Smooth muscle cell (in vitro differentiated cells): Measurements from ENCODE around the gene ELMOD2. TPM values are rescaled to one million over a fixed set of nuclear protein-coding genes. Genes with fewer than 3 reads are reported as not detected.
A peak's percentile ranks its signal among the peaks of the same experiment; 100 is the strongest.
"Not testable (repeated sequence)": the region's sequence is repeated elsewhere in the genome, so short reads cannot be mapped to it uniquely, and the experiment has no call there.

Experiments
- DNase-seq: peaks from one replicate; lab custom pipeline; 2025; ENCODE audit not compliant: unreplicated experiment; lab: John Stamatoyannopoulos, UW
- H2AFZ ChIP-seq: fragments of 200-600 bp; sonication (generic); 2 replicates; pipeline ENCODE4 v1.6.0; 2016; ENCODE audit warnings: antibody characterized with exemption, low read depth, mild to moderate bottlenecking
- H3F3A ChIP-seq: fragments of 200-600 bp; sonication (generic); 2 replicates; pipeline ENCODE4 v1.6.0; 2017; ENCODE audit warnings: antibody characterized with exemption, low read depth
- H3K27ac ChIP-seq: fragments of 200-600 bp; sonication (generic); 2 replicates; pipeline ENCODE4 v1.5.1; 2016; ENCODE audit warnings: low read depth, mild to moderate bottlenecking
- H3K27me3 ChIP-seq: fragments of 200-600 bp; sonication (generic); 2 replicates; pipeline ENCODE4 v1.6.1; 2016; ENCODE audit warnings: low read depth, mild to moderate bottlenecking
- H3K36me3 ChIP-seq: fragments of 200-600 bp; sonication (generic); 2 replicates; pipeline ENCODE4 v1.5.1; 2016; ENCODE audit warnings: low read depth
- H3K4me1 ChIP-seq: fragments of 200-600 bp; sonication (generic); 2 replicates; pipeline ENCODE4 v1.5.1; 2016; ENCODE audit warnings: low read depth
- H3K4me2 ChIP-seq: fragments of 200-600 bp; sonication (generic); 2 replicates; pipeline ENCODE4 v1.6.0; 2016; ENCODE audit warnings: mild to moderate bottlenecking
- H3K4me3 ChIP-seq: fragments of 200-600 bp; sonication (generic); 2 replicates; pipeline ENCODE4 v1.5.1; 2016; ENCODE audit warnings: mild to moderate bottlenecking
- H3K79me2 ChIP-seq: fragments of 200-600 bp; sonication (generic); 2 replicates; pipeline ENCODE4 v1.6.0; 2016; ENCODE audit warnings: low read depth, mild to moderate bottlenecking
- H3K9ac ChIP-seq: fragments of 200-600 bp; sonication (generic); 2 replicates; pipeline ENCODE4 v1.6.0; 2016; ENCODE audit warnings: low read depth
- H3K9me3 ChIP-seq: fragments of 200-600 bp; sonication (generic); replicated peaks from 2 replicates; pipeline ENCODE4 v1.5.1; 2016; ENCODE audit warnings: low read depth
- H4K20me1 ChIP-seq: fragments of 200-600 bp; sonication (generic); 2 replicates; pipeline ENCODE4 v1.6.0; 2016; ENCODE audit warnings: low read depth
- WGBS: methylation state at CpG from one replicate; pipeline ENCODE4 v1.1.7; 2016; ENCODE audit warnings: low lambda C conversion rate; 5-methylcytosine and 5-hydroxymethylcytosine counted together
- polyA plus RNA-seq: library from polyadenylated mRNA; unstranded; fragments of >200 nt; fragmentation: Nextera tagmentation; extraction: Ambion mirVana; gene quantifications from 2 replicates; pipeline ENCODE4 v1.2.1, GENCODE V29; 2016
- total RNA-seq: library from RNA; depleted of rRNA; stranded (reverse); fragments of >200 nt; gene quantifications from 2 replicates; pipeline ENCODE4 v1.2.3, GENCODE V29; 2014
- TF ChIP-seq, protein P1 (sequence below): fragments of 200-600 bp; sonication (generic); IDR thresholded peaks from 2 replicates; pipeline ENCODE4 v1.5.1; 2017; ENCODE audit warnings: borderline replicate concordance, mild to moderate bottlenecking, antibody characterized with exemption; ENCODE audit not compliant: insufficient read depth, poor library complexity, severe bottlenecking

ELMOD2 gene
- total and polyA plus RNA-seq, 2 experiments from 2014 or later = 26.5 to 52.9 TPM

DNA sequence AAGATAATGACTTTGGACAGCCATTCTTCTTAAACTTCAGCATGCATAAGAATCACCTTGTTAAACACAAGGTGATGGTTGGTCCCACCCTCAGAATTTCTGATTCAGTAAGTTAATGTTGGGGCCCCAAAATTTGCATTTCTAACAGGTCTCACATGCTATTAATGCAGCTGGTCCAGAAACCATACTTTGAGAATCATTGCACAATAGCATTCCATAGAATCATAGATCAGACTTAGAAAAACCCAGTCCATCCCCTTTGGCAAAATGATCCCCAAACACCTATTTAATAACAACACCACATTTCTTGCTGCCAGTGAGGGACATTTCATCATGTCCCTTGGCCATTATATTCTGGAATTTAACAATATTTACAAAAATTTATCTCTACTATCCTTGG is 19.7 kb upstream of the ELMOD2 start:
- H3K9me3 ChIP-seq = no peaks in the 10 kb centered on the region
- DNase-seq = no peak
- H3K9ac ChIP-seq = no peak overlapping the region
- H3K27me3 ChIP-seq = peaks cover 68% of the 10 kb centered on the region
- no peak overlapping the region for H3K4me2 ChIP-seq
- H3K36me3 ChIP-seq = no peaks in the 10 kb centered on the region
- H3K27ac ChIP-seq = no peak overlapping the region
- no peak overlapping the region for H2AFZ ChIP-seq
- H4K20me1 ChIP-seq = no peaks in the 10 kb centered on the region
- H3K79me2 ChIP-seq = no peaks in the 10 kb centered on the region
- TF ChIP-seq, protein P1, sequence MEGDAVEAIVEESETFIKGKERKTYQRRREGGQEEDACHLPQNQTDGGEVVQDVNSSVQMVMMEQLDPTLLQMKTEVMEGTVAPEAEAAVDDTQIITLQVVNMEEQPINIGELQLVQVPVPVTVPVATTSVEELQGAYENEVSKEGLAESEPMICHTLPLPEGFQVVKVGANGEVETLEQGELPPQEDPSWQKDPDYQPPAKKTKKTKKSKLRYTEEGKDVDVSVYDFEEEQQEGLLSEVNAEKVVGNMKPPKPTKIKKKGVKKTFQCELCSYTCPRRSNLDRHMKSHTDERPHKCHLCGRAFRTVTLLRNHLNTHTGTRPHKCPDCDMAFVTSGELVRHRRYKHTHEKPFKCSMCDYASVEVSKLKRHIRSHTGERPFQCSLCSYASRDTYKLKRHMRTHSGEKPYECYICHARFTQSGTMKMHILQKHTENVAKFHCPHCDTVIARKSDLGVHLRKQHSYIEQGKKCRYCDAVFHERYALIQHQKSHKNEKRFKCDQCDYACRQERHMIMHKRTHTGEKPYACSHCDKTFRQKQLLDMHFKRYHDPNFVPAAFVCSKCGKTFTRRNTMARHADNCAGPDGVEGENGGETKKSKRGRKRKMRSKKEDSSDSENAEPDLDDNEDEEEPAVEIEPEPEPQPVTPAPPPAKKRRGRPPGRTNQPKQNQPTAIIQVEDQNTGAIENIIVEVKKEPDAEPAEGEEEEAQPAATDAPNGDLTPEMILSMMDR = no peak
- H3K4me1 ChIP-seq = peaks cover 6% of the 10 kb centered on the region
- H3K4me3 ChIP-seq = no peak overlapping the region
- H3F3A ChIP-seq = no peaks in the 10 kb centered on the region

DNA sequence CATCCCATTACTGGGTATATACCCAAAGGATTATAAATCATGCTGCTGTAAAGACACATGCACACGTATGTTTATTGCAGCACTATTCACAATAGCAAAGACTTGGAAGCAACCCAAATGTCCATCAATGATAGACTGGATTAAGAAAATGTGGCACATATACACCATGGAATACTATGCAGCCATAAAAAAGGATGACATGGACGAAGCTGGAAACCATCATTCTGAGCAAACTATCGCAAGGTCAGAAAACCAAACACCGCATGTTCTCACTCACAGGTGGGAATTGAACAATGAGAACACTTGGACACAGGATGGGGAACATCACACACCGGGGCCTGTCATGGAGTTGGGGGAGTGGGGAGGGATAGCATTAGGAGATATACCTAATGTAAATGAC is 10.2 kb upstream of the ELMOD2 start:
- peaks cover 13% of the 10 kb centered on the region for H3K4me1 ChIP-seq
- not testable (repeated sequence) for H3K79me2 ChIP-seq, H3K4me3 ChIP-seq, H3K27ac ChIP-seq, H3K9me3 ChIP-seq, H2AFZ ChIP-seq, DNase-seq, H3F3A ChIP-seq, H3K36me3 ChIP-seq, H3K9ac ChIP-seq, H3K4me2 ChIP-seq, H3K27me3 ChIP-seq, H4K20me1 ChIP-seq
- WGBS = 96% methylated on average over 5 of the region's 5 CpGs

DNA sequence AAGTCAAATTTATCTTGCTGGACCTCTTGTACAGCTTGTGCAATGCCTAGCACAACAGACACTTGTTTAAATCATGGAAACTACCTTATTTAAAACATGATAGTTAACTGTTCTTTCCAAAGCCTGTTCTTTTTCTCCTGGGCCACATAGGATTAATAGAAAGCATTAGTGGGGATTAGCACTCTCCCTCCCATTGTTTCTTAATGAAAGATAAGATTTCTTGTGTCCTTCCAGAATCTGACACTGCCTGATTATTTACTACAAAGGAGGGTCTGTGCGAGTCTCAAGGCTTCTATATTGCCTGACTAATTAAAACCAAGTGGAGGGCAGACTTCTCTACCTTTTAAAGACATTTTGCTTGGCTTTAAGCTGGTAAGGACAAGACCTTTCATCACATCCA is 8.5 kb upstream of the ELMOD2 start:
- 47% methylated on average over 1 of the region's 1 CpG for WGBS
- no peaks in the 10 kb centered on the region for H3F3A ChIP-seq
- H3K27ac ChIP-seq = no peak overlapping the region
- no peak overlapping the region for H3K4me3 ChIP-seq
- no peak for DNase-seq
- no peak overlapping the region for H2AFZ ChIP-seq
- H3K27me3 ChIP-seq = no peaks in the 10 kb centered on the region
- H3K4me1 ChIP-seq = peaks cover 13% of the 10 kb centered on the region
- TF ChIP-seq, protein P1 = no peak
- no peaks in the 10 kb centered on the region for H3K9me3 ChIP-seq
- no peaks in the 10 kb centered on the region for H3K79me2 ChIP-seq
- no peak overlapping the region for H3K9ac ChIP-seq
- no peaks in the 10 kb centered on the region for H3K36me3 ChIP-seq
- H4K20me1 ChIP-seq = no peaks in the 10 kb centered on the region
- no peak overlapping the region for H3K4me2 ChIP-seq

DNA sequence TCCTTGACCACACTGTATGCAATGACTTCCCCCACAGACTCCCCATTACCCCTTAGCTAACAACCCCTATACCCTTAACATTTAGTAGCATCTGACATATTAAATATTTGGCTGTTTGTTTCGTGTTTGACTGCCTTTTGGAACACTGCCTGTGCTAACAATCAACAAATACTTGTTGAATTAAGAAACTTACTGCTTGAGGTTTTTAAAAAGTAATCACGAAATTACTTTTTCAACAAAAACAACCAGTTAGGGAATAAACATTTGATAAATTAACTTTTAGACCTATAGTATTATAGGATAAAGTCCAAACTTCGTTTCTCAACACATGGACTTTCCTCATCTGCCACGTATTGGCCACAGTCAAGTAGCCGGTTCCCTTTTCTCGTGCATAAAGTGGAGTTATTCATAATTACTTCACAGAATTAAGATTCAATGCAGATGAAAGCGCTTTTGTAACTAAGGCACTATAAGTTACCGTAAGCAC is 555 bp upstream of the ELMOD2 start:
- H4K20me1 ChIP-seq = no peaks in the 10 kb centered on the region
- TF ChIP-seq, protein P1 = no peak
- peak overlapping the region; percentile 95 for H3K4me2 ChIP-seq
- peak overlapping the region; percentile 81 for H3K4me3 ChIP-seq
- H3K79me2 ChIP-seq = no peaks in the 10 kb centered on the region
- H2AFZ ChIP-seq = peak overlapping the region; percentile 92
- no peaks in the 10 kb centered on the region for H3K9me3 ChIP-seq
- no peaks in the 10 kb centered on the region for H3K27me3 ChIP-seq
- DNase-seq = no peak
- peaks cover 9% of the 10 kb centered on the region for H3K4me1 ChIP-seq
- WGBS = 32% methylated on average over 8 of the region's 8 CpGs
- H3K27ac ChIP-seq = no peak overlapping the region
- H3K9ac ChIP-seq = no peak overlapping the region
- no peaks in the 10 kb centered on the region for H3F3A ChIP-seq
- peaks cover 8% of the 10 kb centered on the region for H3K36me3 ChIP-seq
